ENCODE results near the gene DDI2. TPM values are rescaled to one million over a fixed set of nuclear protein-coding genes. Genes with fewer than 3 reads are reported as not detected.
"Not testable (repeated sequence)": the region's sequence is repeated elsewhere in the genome, so short reads cannot be mapped to it uniquely, and the experiment has no call there.

Gene DDI2
- total and polyA plus RNA-seq, 12 donors = 2.1 to 29.6 (median 23.9) TPM

DNA sequence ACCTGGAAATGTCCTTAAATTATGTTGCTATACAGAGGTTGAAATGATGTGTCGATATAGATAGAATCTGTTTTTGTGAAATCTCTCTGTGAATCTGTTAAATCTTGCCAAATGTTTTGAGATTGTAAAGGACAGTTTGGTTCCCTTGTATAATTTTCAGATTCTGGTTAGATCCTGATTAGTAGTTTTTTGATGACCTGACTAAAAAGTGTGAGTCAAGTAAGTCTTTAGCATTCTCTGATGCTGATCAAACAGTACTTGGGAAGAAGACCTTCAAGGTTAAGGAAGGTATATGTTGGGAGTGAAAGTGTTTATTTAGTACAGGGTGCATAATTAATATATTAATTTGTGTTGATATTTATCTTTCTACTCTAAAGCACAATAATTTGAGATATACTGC, 32.7 kb downstream of the DDI2 start:
- DNase-seq (no peak), ATAC-seq (no peak)
- TF ChIP-seq, protein P1, sequence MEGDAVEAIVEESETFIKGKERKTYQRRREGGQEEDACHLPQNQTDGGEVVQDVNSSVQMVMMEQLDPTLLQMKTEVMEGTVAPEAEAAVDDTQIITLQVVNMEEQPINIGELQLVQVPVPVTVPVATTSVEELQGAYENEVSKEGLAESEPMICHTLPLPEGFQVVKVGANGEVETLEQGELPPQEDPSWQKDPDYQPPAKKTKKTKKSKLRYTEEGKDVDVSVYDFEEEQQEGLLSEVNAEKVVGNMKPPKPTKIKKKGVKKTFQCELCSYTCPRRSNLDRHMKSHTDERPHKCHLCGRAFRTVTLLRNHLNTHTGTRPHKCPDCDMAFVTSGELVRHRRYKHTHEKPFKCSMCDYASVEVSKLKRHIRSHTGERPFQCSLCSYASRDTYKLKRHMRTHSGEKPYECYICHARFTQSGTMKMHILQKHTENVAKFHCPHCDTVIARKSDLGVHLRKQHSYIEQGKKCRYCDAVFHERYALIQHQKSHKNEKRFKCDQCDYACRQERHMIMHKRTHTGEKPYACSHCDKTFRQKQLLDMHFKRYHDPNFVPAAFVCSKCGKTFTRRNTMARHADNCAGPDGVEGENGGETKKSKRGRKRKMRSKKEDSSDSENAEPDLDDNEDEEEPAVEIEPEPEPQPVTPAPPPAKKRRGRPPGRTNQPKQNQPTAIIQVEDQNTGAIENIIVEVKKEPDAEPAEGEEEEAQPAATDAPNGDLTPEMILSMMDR (IDR thresholded peaks at IDR 0.05) = no peak
- intact Hi-C loops (cut with DNase I) = no loop called here
- 98 to 100% methylated on average over 1 of the region's 1 CpG for WGBS, 2 donors
- Histone ChIP-seq H3K4me1 (no peaks in the 10 kb centered on the region), H3K9me3 (no peaks in the 10 kb centered on the region), H3K27ac (no peak overlapping the region), H3K27me3 (no peaks in the 10 kb centered on the region), H3K36me3 (peaks cover 0 to 100% (median 22%) of the 10 kb centered on the region in 9 donors), H3K4me3 (no peak overlapping the region)

DNA sequence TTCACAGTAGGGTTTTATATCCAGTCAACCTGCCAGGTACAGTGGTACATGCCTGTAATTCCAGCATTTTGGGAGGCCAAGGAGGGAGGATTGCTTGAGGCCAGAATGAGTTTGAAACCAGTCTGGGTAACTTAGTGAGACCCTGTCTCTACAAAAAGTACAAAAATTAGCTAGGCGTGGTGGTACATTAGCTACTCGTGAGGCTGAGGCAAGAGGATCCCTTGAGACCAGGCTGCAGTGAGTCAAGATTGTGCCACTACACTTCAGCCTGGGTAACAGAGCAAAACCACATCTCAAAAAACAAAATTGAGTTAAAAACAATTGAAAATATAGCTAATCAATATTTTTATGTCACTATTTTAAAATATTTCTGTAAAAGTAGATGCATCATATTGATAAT, 33.2 kb downstream of the DDI2 start:
- TF ChIP-seq, protein P1 (IDR thresholded peaks at IDR 0.05) = no peak
- WGBS, 2 donors = 87 to 89% methylated on average over 2 of the region's 2 CpGs
- Histone ChIP-seq H3K9me3 (no peaks in the 10 kb centered on the region), H3K27ac (no peak overlapping the region), H3K27me3 (no peaks in the 10 kb centered on the region), H3K4me3 (no peak overlapping the region), H3K4me1 (no peaks in the 10 kb centered on the region), H3K36me3 (peaks cover 0 to 100% (median 22%) of the 10 kb centered on the region in 9 donors)
- intact Hi-C loops (cut with DNase I) = no loop called here
- no peak for DNase-seq
- ATAC-seq = no peak

DNA sequence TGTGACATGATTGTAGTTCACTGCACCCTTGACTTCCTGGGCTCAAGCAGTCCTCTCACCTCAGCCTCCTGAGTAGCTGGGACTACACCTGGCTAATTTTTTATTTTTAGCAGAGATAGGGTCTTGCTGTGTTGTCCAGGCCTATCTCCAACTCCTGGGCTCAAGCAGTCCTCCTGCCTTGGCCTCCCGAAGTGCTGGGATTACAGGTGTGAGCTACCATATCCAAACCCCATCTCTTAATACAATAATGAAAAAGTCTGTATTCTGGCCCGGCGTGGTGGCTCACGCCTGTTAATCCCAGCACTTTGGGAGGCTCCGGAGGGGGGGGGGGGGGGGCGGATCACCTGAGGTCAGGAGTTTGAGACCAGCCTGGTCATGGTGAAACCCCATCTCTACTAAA, 34.9 kb downstream of the DDI2 start:
- H3K9me3 ChIP-seq; ATAC-seq; H3K27me3 ChIP-seq; H3K27ac ChIP-seq; intact Hi-C loops (cut with DNase I); H3K4me3 ChIP-seq; DNase-seq: not testable (repeated sequence)
- Histone ChIP-seq H3K4me1 (peaks cover 0 to 12% (median 6%) of the 10 kb centered on the region in 9 donors), H3K36me3 (peaks cover 0 to 100% (median 22%) of the 10 kb centered on the region in 9 donors)
- WGBS, 2 donors = 93 to 94% methylated on average over 6 of the region's 6 CpGs

DNA sequence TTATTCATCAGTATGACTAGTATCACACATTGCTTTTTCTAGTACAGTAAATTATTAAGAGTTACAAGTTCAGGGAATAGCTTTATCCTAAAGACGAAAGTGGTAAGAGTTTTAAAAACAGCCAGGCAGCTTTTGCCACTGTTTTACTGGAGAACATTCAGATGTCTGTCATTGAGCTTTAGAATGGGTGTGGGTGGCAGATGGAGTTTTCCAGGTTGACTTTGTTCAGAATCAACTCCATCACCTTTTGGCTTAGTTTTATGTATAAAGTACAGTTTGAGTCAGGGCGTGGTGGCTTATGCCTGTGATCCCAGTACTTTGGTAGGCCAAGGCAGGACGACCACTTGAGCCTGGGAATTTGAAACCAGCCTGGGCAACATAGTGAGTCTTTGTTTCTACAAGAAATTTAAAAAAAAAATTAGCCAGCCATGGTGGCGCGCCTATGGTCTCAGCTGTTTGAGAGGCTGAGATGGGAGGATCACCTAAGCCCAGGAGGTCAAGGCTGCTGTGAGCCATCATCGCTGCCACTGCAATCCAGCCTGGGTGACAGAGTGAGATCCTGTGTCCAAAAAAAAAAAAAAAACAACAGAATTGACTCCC, 36.9 kb downstream of the DDI2 start:
- ATAC-seq (no peak), DNase-seq (no peak)
- WGBS, 2 donors = 94 to 96% methylated on average over 6 of the region's 6 CpGs
- Histone ChIP-seq H3K27ac (no peak overlapping the region), H3K4me3 (no peak overlapping the region), H3K4me1 (peaks cover 0 to 16% (median 8%) of the 10 kb centered on the region in 9 donors), H3K27me3 (no peaks in the 10 kb centered on the region), H3K9me3 (no peaks in the 10 kb centered on the region), H3K36me3 (peaks cover 0 to 100% (median 24%) of the 10 kb centered on the region in 9 donors)
- intact Hi-C loops (cut with DNase I) = no loop called here
- TF ChIP-seq, protein P1 (IDR thresholded peaks at IDR 0.05) = no peak

DNA sequence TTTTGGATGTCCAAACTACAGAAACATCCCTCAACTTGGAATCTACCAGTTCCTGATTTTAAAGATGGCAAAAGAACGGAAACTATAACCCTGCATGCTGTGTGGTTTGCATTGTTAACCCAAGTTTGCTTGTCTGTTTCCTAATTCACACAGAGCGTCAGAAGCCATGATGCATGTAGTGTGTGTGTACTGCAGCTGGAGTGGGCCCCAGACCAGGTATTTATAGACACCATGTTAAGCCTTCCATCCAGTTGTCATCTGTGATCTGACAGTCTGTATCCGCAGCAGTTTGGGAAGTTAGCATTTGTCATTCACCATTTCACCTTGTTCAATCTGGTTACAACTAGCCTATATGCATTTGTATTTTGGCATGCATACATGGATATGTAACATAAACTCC, 39.2 kb downstream of the DDI2 start:
- Histone ChIP-seq H3K4me3 (no peak overlapping the region), H3K27me3 (no peaks in the 10 kb centered on the region), H3K9me3 (no peaks in the 10 kb centered on the region), H3K36me3 (peaks cover 0 to 100% (median 43%) of the 10 kb centered on the region in 9 donors), H3K4me1 (peaks cover 0 to 16% (median 8%) of the 10 kb centered on the region in 9 donors), H3K27ac (peak overlapping the region in 4 of 10 donors; percentile 1 to 43 (median 24))
- ATAC-seq (peak in 7 of 8 donors; percentile 58 to 81 (median 72)), DNase-seq (no peak)
- intact Hi-C loops (cut with DNase I) = loop anchor here in 1 of 10 donors (5.0 kb wide), 1 partner anchor 34 kb away; no protein-coding TSS in a partner anchor
- WGBS, 2 donors = 57 to 78% methylated on average over 3 of the region's 3 CpGs
- TF ChIP-seq, protein P1 (IDR thresholded peaks at IDR 0.05) = peak in 3 of 9 donors; percentile 16 to 27 (median 23)

Measured in heart right ventricle (tissue), 16 donors.